ENCODE measurements around the gene ELK3. TPM values are rescaled to one million over a fixed set of nuclear protein-coding genes. Genes with fewer than 3 reads are reported as not detected.

Gene ELK3
- total RNA-seq, 2 donors from 2014 or later = 8.5 to 10.8 TPM

DNA sequence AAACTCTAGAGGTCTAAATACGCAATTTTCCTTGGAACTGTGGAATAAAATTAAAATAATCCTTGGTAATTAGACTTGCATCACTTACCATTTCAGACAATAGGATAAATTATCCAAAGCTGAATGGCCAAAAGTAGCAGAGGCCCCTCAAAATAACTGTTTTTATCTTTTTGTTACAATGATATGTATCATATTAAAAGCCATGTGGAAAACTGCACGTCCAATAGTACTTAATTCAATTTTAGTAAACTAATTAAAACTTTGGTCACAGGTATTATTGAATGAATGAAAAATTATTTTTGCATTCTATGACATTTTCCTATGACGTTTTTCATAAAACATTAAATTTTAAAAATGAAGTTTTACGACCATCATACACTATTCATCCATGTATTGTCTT lies 107.6 kb downstream of the ELK3 start:
- intact Hi-C loops (cut with DNase I) = loop anchor here (10.0 kb wide), 1 partner anchor 93 kb away; no protein-coding TSS in a partner anchor
- no peak overlapping the region for H3K9ac ChIP-seq (ENCODE audit: low read depth in 2 of 2, low read length in 2 of 2)

DNA sequence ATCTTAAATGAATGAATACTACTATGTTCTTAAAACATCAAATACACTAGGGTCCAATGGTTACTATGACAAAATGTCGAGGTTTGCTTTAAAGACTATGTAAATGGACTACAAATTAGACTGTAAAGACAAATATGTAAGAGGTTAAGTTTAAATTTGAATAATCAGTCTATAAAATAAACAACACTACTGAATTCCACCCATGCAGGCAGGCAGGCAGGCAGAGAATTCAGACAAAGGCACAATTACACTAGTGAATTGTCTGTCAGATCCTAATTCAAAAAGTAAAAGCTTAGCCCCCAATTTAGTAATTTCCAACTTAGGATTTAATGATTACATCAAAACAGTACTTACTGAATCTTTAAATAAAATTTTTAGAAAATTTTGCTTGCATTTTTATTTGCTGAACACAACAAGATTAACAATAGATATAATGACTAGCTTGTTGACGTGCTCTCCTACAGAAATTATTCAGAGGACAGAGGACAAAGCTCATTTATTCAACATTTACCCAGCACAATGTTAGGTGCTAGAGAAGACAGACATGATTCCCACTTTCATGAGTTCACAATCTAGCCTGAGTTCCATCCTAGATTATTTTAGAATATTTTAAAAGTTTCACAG lies 108.6 kb downstream of the ELK3 start:
- H3K9me3 ChIP-seq = no peaks in the 10 kb centered on the region
- TF ChIP-seq, protein P1, sequence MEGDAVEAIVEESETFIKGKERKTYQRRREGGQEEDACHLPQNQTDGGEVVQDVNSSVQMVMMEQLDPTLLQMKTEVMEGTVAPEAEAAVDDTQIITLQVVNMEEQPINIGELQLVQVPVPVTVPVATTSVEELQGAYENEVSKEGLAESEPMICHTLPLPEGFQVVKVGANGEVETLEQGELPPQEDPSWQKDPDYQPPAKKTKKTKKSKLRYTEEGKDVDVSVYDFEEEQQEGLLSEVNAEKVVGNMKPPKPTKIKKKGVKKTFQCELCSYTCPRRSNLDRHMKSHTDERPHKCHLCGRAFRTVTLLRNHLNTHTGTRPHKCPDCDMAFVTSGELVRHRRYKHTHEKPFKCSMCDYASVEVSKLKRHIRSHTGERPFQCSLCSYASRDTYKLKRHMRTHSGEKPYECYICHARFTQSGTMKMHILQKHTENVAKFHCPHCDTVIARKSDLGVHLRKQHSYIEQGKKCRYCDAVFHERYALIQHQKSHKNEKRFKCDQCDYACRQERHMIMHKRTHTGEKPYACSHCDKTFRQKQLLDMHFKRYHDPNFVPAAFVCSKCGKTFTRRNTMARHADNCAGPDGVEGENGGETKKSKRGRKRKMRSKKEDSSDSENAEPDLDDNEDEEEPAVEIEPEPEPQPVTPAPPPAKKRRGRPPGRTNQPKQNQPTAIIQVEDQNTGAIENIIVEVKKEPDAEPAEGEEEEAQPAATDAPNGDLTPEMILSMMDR (IDR thresholded peaks at IDR 0.05) = no peak
- H3K27ac ChIP-seq = no peak overlapping the region
- DNase-seq = no peak
- intact Hi-C loops (cut with DNase I) = loop anchor here (10.0 kb wide), 1 partner anchor 92 kb away; no protein-coding TSS in a partner anchor
- H3K27me3 ChIP-seq = no peaks in the 10 kb centered on the region
- H3K4me3 ChIP-seq = no peak overlapping the region
- H3K9ac ChIP-seq (ENCODE audit: low read depth in 2 of 2, low read length in 2 of 2) = no peak overlapping the region
- H3K4me1 ChIP-seq = no peaks in the 10 kb centered on the region
- no peaks in the 10 kb centered on the region for H3K36me3 ChIP-seq

More for the DNA sequence above, 107.6 kb downstream of the ELK3 start:
- Histone ChIP-seq H3K36me3 (no peaks in the 10 kb centered on the region), H3K9me3 (no peaks in the 10 kb centered on the region), H3K27ac (no peak overlapping the region), H3K27me3 (no peaks in the 10 kb centered on the region), H3K4me1 (no peaks in the 10 kb centered on the region), H3K4me3 (no peak overlapping the region)
- TF ChIP-seq, protein P1 (IDR thresholded peaks at IDR 0.05) = no peak
- no peak for DNase-seq

DNA sequence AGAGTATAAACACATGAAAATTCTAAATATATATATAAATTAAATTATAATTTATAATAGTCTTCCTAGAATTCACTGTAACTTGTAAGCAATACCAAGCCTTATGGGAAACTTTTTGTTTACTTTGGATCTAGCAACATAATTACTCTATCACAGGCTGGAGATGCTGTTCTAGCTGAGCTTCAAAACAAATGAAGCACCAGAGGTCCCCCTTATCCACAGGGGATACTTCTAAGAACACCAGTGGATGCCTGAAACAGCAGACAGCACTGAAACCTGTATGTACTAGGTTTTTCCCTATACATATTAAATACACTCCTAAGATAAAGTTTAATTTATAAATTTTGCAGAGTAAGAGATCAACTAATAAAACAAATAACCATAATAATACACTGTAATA lies 109.5 kb downstream of the ELK3 start:
- DNase-seq = no peak
- H3K27ac ChIP-seq = no peak overlapping the region
- no peaks in the 10 kb centered on the region for H3K27me3 ChIP-seq
- H3K9ac ChIP-seq (ENCODE audit: low read depth in 2 of 2, low read length in 2 of 2) = no peak overlapping the region
- intact Hi-C loops (cut with DNase I) = loop anchor here (10.0 kb wide), 1 partner anchor 91 kb away; no protein-coding TSS in a partner anchor
- no peaks in the 10 kb centered on the region for H3K36me3 ChIP-seq
- H3K4me3 ChIP-seq = no peak overlapping the region
- H3K4me1 ChIP-seq = no peaks in the 10 kb centered on the region
- H3K9me3 ChIP-seq = no peaks in the 10 kb centered on the region
- TF ChIP-seq, protein P1 (IDR thresholded peaks at IDR 0.05) = no peak

DNA sequence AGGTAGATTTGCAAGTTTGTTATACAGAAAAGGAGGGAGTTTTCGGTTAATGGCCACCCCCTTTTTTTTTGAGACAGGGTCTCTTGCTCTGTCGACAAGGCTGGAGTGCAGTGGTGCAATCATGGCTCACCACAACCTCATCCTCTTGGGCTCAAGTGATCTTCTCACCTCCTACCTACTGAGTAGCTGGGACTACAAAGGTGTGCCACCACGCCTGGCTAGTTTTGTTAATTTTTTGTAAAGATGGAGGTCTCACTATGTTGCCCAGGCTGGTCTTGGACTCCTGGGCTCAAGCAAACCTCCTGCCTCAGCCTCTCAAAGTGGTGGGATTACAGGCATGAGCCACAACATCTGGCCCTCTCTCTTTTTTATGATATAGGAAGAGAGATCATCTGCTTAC lies 111.5 kb downstream of the ELK3 start:
- Histone ChIP-seq H3K9ac (ENCODE audit: low read depth in 2 of 2, low read length in 2 of 2) (no peak overlapping the region), H3K4me1 (no peaks in the 10 kb centered on the region), H3K27ac (no peak overlapping the region), H3K9me3 (no peaks in the 10 kb centered on the region), H3K36me3 (no peaks in the 10 kb centered on the region), H3K4me3 (no peak overlapping the region), H3K27me3 (no peaks in the 10 kb centered on the region)
- TF ChIP-seq, protein P1 (IDR thresholded peaks at IDR 0.05) = no peak
- intact Hi-C loops (cut with DNase I) = loop anchor here (10.0 kb wide), 1 partner anchor 89 kb away; no protein-coding TSS in a partner anchor
- DNase-seq = no peak

DNA sequence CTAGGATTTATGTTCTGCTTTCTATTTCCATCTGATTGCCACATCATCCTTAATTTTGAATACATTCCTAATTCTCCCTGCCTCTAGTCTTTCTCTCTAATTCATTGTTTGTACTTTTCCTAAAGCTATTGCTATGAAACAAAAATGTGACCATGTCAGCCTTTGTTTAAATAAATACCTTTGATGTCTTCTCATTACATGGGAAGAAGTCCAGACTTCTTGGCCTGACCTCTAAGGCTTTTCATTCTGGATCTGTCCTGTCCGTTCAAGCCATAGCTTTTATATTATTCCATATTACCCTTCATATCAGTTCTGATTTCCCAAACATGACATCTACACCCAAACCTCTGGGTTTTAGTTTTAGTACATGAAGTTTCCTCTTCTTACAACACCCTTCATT lies 114.7 kb downstream of the ELK3 start:
- no peak overlapping the region for H3K27ac ChIP-seq
- H3K9ac ChIP-seq (ENCODE audit: low read depth in 2 of 2, low read length in 2 of 2) = no peak overlapping the region
- no peak overlapping the region for H3K4me3 ChIP-seq
- intact Hi-C loops (cut with DNase I) = loop anchor here (10.0 kb wide), 1 partner anchor 86 kb away; no protein-coding TSS in a partner anchor
- H3K27me3 ChIP-seq = no peaks in the 10 kb centered on the region
- no peak for DNase-seq
- H3K9me3 ChIP-seq = no peaks in the 10 kb centered on the region
- no peaks in the 10 kb centered on the region for H3K36me3 ChIP-seq
- TF ChIP-seq, protein P1 (IDR thresholded peaks at IDR 0.05) = no peak
- no peaks in the 10 kb centered on the region for H3K4me1 ChIP-seq
